Measurements from ENCODE around the gene APOC3. TPM values are rescaled to one million over a fixed set of nuclear protein-coding genes. Genes with fewer than 3 reads are reported as not detected.

Gene APOC3
- polyA plus RNA-seq, 10 donors = 1.3 to 1.8 TPM; not detected in 8

GRCh38 chr11:116874251-116874650 is 44.5 kb downstream of the APOC3 start:
- peak in 1 of 3 donors; percentile 55 for DNase-seq

GRCh38 chr11:116875194-116875593 is 45.5 kb downstream of the APOC3 start:
- no peak for DNase-seq

DNA sequence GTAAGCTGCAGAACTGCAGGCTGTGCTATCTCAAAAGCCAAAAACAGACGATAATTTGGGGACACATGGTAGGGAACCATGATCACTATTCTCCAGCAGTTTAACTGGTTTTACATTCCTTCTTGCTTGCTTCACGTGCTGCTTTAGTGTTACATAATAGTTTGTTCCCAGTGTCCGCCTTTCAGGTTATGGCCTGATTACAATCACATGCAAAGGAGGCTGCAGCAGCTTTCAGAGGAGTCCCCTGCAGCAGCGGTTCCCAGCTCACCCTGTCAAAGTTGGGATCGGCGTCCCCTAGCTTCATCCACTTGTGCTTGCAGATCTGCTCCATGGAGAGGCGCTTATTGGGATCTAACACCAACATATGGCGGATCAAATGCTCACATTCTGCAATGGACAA is 46.9 kb downstream of the APOC3 start:
- no peak for DNase-seq

- DNase-seq = peak; percentile 73 to 87 (median 75)
Observed at GRCh38 chr11:116879800-116880625, 50.3 kb downstream of the APOC3 start.

DNA sequence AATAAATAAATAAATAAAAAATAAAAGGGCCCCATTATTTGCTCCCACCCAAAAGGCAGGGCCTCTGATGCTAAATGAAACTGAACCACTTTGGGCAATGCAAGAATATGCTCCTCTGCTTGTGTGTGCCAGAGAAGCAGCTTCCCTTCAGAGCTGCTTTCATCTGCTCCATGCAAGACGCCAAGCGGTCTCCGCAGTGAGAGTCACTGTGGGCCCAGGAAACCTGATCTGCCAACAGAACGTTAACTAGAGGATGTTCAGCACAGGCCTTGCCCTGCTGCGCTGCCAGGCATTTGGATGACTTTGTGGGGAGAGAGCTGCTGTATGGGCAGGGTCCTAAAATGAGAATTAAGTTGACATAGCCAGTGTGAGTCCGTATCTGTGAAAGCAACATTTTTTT is 51.4 kb downstream of the APOC3 start:
- peak; percentile 40 to 57 (median 42) for DNase-seq

GRCh38 chr11:116882386-116882785 is 52.7 kb downstream of the APOC3 start:
- DNase-seq = no peak

Other genes with a start within 250 kb of the APOC3 start
- 10 to 100 TPM; 16.9 to 23.8 (median 18.0) TPM for gene BUD13, start 56.9 kb upstream of the APOC3 start, polyA plus RNA-seq (ENCODE audit: insufficient read length in 10 of 10)
- 10 to 100 TPM; 35.7 to 46.6 (median 38.7) TPM for gene ZPR1, start 41.9 kb upstream of the APOC3 start, polyA plus RNA-seq (ENCODE audit: insufficient read length in 10 of 10)
- not detected for gene APOA5, start 38.0 kb upstream of the APOC3 start, polyA plus RNA-seq (ENCODE audit: insufficient read length in 10 of 10)
- under 1 TPM in 1 of 10 donors, not detected in 9; 0.88 TPM for gene APOA4, start 6.6 kb upstream of the APOC3 start, polyA plus RNA-seq (ENCODE audit: insufficient read length in 10 of 10)
- 1 to 10 TPM in 9 of 10 donors, under 1 TPM in 1; 0.74 to 6.2 (median 1.7) TPM for gene APOA1, start 7.7 kb downstream of the APOC3 start, polyA plus RNA-seq (ENCODE audit: insufficient read length in 10 of 10)

Measured in muscle of back (tissue), 11 donors.